HG03039 (cell line): ENCODE measurements around the gene FSIP1.

Source experiments
- ATAC-seq: cut with Tn5 transposase; IDR thresholded peaks from one replicate; pipeline ENCODE4 v1.9.1; 2021; ENCODE audit warnings: mild to moderate bottlenecking, moderate library complexity; ENCODE audit not compliant: unreplicated experiment

FSIP1 gene

DNA sequence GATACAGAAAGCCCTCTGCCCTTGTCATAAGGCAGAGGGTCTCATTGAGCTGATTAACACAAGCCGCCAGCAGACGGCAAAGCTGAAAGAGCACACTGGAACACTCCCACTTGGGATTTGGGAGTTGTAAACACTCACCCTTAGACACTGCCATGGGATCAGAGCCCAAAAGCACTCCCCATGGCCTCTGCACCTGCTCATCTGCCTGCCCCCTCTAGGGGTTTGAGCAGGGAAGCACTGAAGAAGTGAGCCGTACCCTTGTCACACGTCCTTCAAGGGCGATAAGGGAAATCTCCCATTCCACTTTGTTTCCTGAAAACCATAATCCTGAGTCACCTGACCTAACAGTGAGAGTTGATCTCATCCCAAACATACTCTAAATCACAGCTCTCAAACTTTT lies 14.7 kb downstream of the FSIP1 start:
- ATAC-seq, result no peak

DNA sequence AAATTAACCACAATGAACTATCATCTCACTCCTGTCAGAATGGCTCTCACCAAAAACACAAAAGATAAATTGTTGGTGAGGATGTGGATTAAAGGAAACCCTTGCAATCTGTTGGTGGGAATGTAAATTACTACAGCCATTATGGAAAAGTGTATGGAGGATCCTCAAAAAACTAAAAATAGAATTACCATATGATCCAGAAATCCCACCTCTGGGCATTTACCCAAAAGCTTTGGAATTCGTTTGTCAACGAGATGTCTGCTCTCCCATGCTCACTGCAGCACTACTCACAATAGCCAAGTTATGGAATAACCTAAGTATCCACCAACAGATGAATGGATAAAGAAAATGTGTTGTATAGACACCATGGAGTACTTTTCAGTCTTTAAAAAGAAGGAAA lies 21.6 kb downstream of the FSIP1 start:
- no peak for ATAC-seq

DNA sequence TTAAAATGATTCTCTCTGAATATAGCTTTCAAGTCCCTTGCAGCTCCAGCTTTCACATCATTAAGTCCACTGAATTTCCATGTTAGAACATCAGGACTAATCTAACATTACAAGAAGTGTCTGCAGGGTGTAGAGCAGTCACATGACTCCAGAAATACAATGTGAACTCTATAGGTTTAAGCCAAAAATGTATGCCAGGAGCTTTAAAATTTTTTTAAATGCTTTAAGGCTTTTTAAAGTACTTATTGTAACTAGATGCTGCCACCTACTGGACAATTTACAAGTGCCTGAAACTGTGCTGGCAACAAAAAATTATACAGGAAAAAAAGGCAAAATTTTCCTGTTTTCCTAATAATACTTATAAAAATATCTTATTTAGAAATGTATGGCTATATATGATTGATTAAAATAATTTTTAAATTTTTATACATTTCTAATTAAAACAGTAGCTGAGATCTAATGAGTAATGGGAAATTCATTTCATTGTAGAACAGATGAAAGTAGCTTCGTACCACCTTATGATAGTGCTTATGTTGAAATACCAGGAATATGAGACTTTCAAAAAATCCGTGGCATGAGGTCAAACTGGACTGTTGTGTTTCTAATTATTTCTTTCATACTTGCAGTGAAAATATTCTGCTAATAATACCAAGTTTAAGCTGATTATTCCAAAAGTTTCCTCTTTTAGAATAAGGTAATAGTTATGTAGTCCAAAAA lies 25.7 kb downstream of the FSIP1 start:
- no peak for ATAC-seq

GRCh38 chr15:39752991-39753390 lies 29.6 kb downstream of the FSIP1 start:
- ATAC-seq, result no peak

GRCh38 chr15:39752246-39752645 lies 30.4 kb downstream of the FSIP1 start:
- ATAC-seq, result no peak

- no peak for ATAC-seq
Observed at GRCh38 chr15:39748276-39748675, 34.4 kb downstream of the FSIP1 start.

DNA sequence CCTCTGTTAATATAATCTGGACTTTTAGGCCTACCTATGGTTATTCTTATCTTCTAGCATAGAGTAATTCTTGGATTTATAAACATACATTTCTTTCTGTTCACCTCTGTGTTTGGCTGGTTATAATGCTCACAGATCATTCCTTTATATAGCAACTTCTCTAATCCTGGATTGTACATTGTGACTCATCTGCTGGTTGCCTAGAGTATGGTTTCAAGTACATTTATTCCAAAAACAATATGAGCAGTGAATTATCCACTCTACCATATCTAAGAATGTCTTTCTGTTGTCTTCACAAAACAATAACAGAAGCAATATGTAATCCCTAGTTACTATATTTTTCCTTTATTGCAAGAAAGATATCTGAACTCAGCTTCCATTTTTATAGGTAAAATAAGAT lies 35.3 kb downstream of the FSIP1 start:
- ATAC-seq, result no peak

GRCh38 chr15:39746714-39747276 lies 35.8 kb downstream of the FSIP1 start:
- no peak for ATAC-seq

- no peak for ATAC-seq
Observed at GRCh38 chr15:39746176-39746575, 36.5 kb downstream of the FSIP1 start.

DNA sequence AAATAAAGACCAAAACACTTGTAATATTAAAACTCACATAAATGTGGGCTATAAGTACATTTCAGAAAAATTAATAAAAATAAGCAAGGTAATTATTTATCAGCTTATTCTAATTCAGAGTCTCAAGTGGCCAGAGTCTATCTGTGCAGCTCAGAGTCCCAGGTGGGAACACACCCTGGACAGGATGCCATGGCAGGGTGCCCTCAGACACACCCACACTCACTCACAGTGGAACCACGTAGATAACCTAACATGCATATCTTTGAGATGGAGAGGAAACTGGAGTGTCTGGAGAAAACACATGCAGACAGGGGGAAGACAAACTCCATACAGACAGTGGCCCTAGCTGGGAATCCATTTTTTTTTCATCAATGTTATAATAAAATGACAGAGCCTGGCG lies 37.2 kb downstream of the FSIP1 start:
- ATAC-seq, result no peak

- ATAC-seq, result no peak
Observed at GRCh38 chr15:39744334-39745103, 38.1 kb downstream of the FSIP1 start.

DNA sequence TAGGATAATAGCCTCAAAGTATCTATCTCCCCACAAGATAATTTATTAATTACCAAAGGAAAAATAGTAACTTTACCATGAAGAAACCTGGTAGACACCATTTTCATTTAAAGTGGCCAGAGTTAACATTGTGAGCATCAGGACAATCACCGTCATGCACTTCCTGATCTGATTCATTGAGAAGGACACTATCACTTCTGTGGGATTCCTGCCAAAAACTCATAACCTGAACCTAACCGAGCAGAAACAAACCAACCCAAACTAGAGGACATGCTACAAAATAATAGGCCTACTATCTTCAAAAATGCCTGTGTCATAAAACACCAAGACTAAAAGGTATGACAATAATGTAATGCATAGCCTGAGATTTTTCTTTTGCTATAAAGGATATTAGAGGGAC lies 39.0 kb downstream of the FSIP1 start:
- no peak for ATAC-seq

DNA sequence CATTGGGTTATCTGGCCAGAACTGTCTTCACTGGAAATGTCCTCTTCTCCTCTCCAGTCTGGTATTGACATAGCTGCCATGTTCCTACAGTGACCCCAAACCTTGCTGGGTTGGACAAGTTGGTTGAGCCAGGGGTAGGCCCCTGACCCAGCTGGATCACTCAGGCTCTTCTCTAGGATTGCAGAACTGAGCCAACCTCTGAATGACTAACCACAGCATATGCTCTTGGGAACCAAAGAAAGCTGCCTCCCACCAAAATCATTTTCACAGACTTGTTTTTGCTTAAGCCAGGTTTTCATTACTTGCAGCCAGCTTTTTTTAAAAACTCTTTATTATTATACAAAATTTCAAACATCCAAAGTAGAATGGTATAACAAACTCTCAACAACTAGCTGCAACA lies 41.4 kb downstream of the FSIP1 start:
- ATAC-seq, result no peak

- no peak for ATAC-seq
Observed at GRCh38 chr15:39738998-39739397, 43.6 kb downstream of the FSIP1 start.

- no peak for ATAC-seq
Observed at GRCh38 chr15:39737196-39737550, 45.5 kb downstream of the FSIP1 start.

- ATAC-seq, result no peak
Observed at GRCh38 chr15:39736412-39737195, 46.0 kb downstream of the FSIP1 start.

DNA sequence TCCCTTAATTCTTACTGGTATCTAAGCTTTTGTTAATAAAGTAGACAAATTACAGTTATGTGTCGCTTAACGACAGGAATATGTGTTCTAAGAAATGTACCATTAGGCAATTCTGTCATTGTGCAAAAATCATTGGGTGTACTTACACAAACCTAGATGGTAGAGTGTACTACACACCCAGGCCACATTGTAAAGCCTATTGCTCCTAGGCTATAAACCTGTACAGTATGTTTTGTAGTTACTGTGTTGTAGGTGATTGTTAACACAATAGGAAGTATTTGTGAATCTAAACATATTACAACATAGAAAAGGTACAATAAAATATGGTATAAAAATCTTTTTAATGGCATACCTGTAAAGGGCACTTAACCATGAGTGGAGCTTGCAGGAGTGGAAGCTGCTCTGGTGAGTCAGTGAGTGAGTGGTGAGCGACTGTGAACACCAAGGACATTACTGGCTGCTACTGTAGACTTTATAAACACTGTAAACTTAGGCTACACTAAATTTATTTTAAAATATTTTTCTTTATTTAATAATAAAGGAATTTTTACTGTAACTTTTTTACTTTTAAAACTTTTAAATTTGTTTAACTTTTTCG lies 47.4 kb downstream of the FSIP1 start:
- no peak for ATAC-seq

- no peak for ATAC-seq
Observed at GRCh38 chr15:39731266-39731665, 51.4 kb downstream of the FSIP1 start.

- ATAC-seq, result no peak
Observed at GRCh38 chr15:39730552-39730951, 52.1 kb downstream of the FSIP1 start.

- no peak for ATAC-seq
Observed at GRCh38 chr15:39729500-39729899, 53.1 kb downstream of the FSIP1 start.

- ATAC-seq, result no peak
Observed at GRCh38 chr15:39728845-39729244, 53.8 kb downstream of the FSIP1 start.
